ENCODE results near the gene FGG.

FGG gene

GRCh38 chr4:154565704-154566103 lies 46.8 kb downstream of the FGG start:
- Histone ChIP-seq H3K27me3 (peaks cover 25% of the 10 kb centered on the region), H3K4me3 (ENCODE audit: low read depth, low read length) (no peak overlapping the region), H3K9me3 (no peaks in the 10 kb centered on the region), H3K4me1 (no peaks in the 10 kb centered on the region), H3K36me3 (no peaks in the 10 kb centered on the region)
- DNase-seq, result no peak
- no peak for TF ChIP-seq CTCF (IDR thresholded peaks at IDR 0.05; ENCODE audit: low read depth, low read length)

GRCh38 chr4:154564311-154564710 lies 48.1 kb downstream of the FGG start:
- no peak for DNase-seq
- peaks cover 25% of the 10 kb centered on the region for H3K27me3 ChIP-seq
- H3K36me3 ChIP-seq, result no peaks in the 10 kb centered on the region
- no peaks in the 10 kb centered on the region for H3K9me3 ChIP-seq
- H3K4me1 ChIP-seq, result no peaks in the 10 kb centered on the region
- no peak overlapping the region for H3K4me3 ChIP-seq (ENCODE audit: low read depth, low read length)
- no peak for TF ChIP-seq CTCF (IDR thresholded peaks at IDR 0.05; ENCODE audit: low read depth, low read length)

GRCh38 chr4:154562697-154563254 lies 49.7 kb downstream of the FGG start, which contains the start of gene FGB:
TSS of gene FGB (plus strand) at chr4:154563011. CDS start at chr4:154563019, 8 bp downstream.
- no peaks in the 10 kb centered on the region for H3K9me3 ChIP-seq
- H3K4me1 ChIP-seq, result no peaks in the 10 kb centered on the region
- H3K4me3 ChIP-seq (ENCODE audit: low read depth, low read length), result no peak within 1 kb of the TSS
- H3K36me3 ChIP-seq, result no peaks in the 10 kb centered on the region
- TF ChIP-seq CTCF (IDR thresholded peaks at IDR 0.05; ENCODE audit: low read depth, low read length), result no peak
- DNase-seq, result no peak
- peaks cover 20% of the 10 kb centered on the region for H3K27me3 ChIP-seq

GRCh38 chr4:154560824-154561231 lies 51.6 kb downstream of the FGG start:
- no peak for TF ChIP-seq CTCF (IDR thresholded peaks at IDR 0.05; ENCODE audit: low read depth, low read length)

GRCh38 chr4:154560419-154560801 lies 52.0 kb downstream of the FGG start:
- H3K9me3 ChIP-seq, result no peaks in the 10 kb centered on the region
- no peaks in the 10 kb centered on the region for H3K36me3 ChIP-seq
- no peak overlapping the region for H3K4me3 ChIP-seq (ENCODE audit: low read depth, low read length)
- peaks cover 10% of the 10 kb centered on the region for H3K27me3 ChIP-seq
- TF ChIP-seq CTCF (IDR thresholded peaks at IDR 0.05; ENCODE audit: low read depth, low read length), result no peak
- no peaks in the 10 kb centered on the region for H3K4me1 ChIP-seq
- no peak for DNase-seq

More at GRCh38 chr4:154560824-154561231, 51.6 kb downstream of the FGG start:
- no peak overlapping the region for H3K4me3 ChIP-seq (ENCODE audit: low read depth, low read length)
- no peak for DNase-seq
- no peaks in the 10 kb centered on the region for H3K9me3 ChIP-seq
- no peaks in the 10 kb centered on the region for H3K4me1 ChIP-seq
- no peaks in the 10 kb centered on the region for H3K36me3 ChIP-seq
- H3K27me3 ChIP-seq, result peaks cover 10% of the 10 kb centered on the region

GRCh38 chr4:154559494-154560418 lies 52.7 kb downstream of the FGG start:
- Histone ChIP-seq H3K4me3 (ENCODE audit: low read depth, low read length) (no peak overlapping the region), H3K4me1 (no peaks in the 10 kb centered on the region), H3K36me3 (no peaks in the 10 kb centered on the region), H3K9me3 (no peaks in the 10 kb centered on the region), H3K27me3 (peaks cover 10% of the 10 kb centered on the region)
- DNase-seq, result peak; percentile 18
- TF ChIP-seq CTCF (IDR thresholded peaks at IDR 0.05; ENCODE audit: low read depth, low read length), result peak; percentile 77

All from BE2C (cell line).